Liver (tissue), 9 donors: Measurements from ENCODE around the gene SGPP2. TPM values are rescaled to one million over a fixed set of nuclear protein-coding genes. Genes with fewer than 3 reads are reported as not detected.

Experiments used
- DNase-seq: peaks from one replicate; pipeline ENCODE4 v3.0.0-alpha.2; 2017; ENCODE audit warnings: low spot score
- H3K27ac ChIP-seq, 2 donors: one replicate each; pipeline ENCODE4 v1.7.0; 2013; ENCODE audit warnings: inconsistent platforms in 2 of 2, low read length in 2 of 2, control low read depth in 1 of 2, low read depth in 1 of 2, mild to moderate bottlenecking in 1 of 2
- H3K27me3 ChIP-seq, 4 donors: one replicate each; pipeline versions ENCODE4 v1.6.1 to v1.7.0; 2013; ENCODE audit warnings: low read length in 3 of 4, inconsistent platforms in 1 of 4, mild to moderate bottlenecking in 1 of 4, moderate library complexity in 1 of 4; ENCODE audit not compliant: control insufficient read depth in 4 of 4, insufficient read depth in 4 of 4
- H3K36me3 ChIP-seq, 4 donors: one replicate each; pipeline versions ENCODE4 v1.6.1 to v1.7.0; 2013; ENCODE audit warnings: low read length in 3 of 4, mild to moderate bottlenecking in 3 of 4, low read depth in 1 of 4, moderate library complexity in 1 of 4; ENCODE audit not compliant: control insufficient read depth in 4 of 4, insufficient read depth in 3 of 4
- H3K4me1 ChIP-seq, 4 donors: one replicate each; pipeline versions ENCODE4 v1.6.1 to v1.7.0; 2013; ENCODE audit warnings: low read length in 3 of 4, mild to moderate bottlenecking in 3 of 4, moderate library complexity in 1 of 4; ENCODE audit not compliant: control insufficient read depth in 4 of 4, insufficient read depth in 4 of 4
- H3K4me3 ChIP-seq, 3 donors: one replicate each; pipeline versions ENCODE4 v1.6.1 to v1.7.0; 2013; ENCODE audit warnings: low read length in 3 of 3, control low read depth in 1 of 3, low read depth in 1 of 3, mild to moderate bottlenecking in 1 of 3
- H3K9ac ChIP-seq, 2 donors: one replicate each; pipeline ENCODE4 v1.7.0; 2013; ENCODE audit warnings: low read length in 2 of 2, mild to moderate bottlenecking in 2 of 2, moderate library complexity in 2 of 2, control low read depth in 1 of 2, low read depth in 1 of 2
- H3K9me3 ChIP-seq, 4 donors: one replicate each; pipeline versions ENCODE4 v1.6.1 to v1.7.0; 2013; ENCODE audit warnings: low read length in 3 of 4; ENCODE audit not compliant: control insufficient read depth in 4 of 4
- ATF3 ChIP-seq: IDR thresholded peaks from 2 replicates; pipeline ENCODE4 v1.6.1; 2016; ENCODE audit warnings: antibody characterized with exemption
- CTCF ChIP-seq: fragments of 150-350 bp; IDR thresholded peaks from 2 replicates; pipeline ENCODE4 v1.5.1; 2017; ENCODE audit warnings: improper control_type of control experiment, low read depth, low read length; ENCODE audit not compliant: missing input control
- EGR1 ChIP-seq, 2 donors: IDR thresholded peaks; 2 replicates each; pipeline ENCODE4 v1.6.1; 2016 to 2018; ENCODE audit warnings: antibody characterized with exemption in 2 of 2, low read depth in 2 of 2
- FOXA2 ChIP-seq: IDR thresholded peaks from 2 replicates; pipeline ENCODE4 v1.6.1; 2016; ENCODE audit warnings: antibody characterized with exemption
- GABPA ChIP-seq, 2 donors: IDR thresholded peaks in 1 of 2; conservative IDR thresholded peaks in 1 of 2; 2 replicates each; pipeline ENCODE4 v1.6.1; 2016; ENCODE audit warnings: antibody characterized with exemption in 2 of 2, mild to moderate bottlenecking in 1 of 2, moderate library complexity in 1 of 2
- HNF4A ChIP-seq, 2 donors: conservative IDR thresholded peaks; 2 replicates each; pipeline ENCODE4 v1.6.1; 2016; ENCODE audit warnings: antibody characterized with exemption in 2 of 2, mild to moderate bottlenecking in 2 of 2
- HNF4G ChIP-seq: IDR thresholded peaks from 2 replicates; pipeline ENCODE4 v1.6.1; 2016; ENCODE audit warnings: antibody characterized with exemption
- JUND ChIP-seq, 2 donors: IDR thresholded peaks; 2 replicates each; pipeline ENCODE4 v1.6.1; 2016; ENCODE audit warnings: antibody characterized with exemption in 2 of 2
- MAX ChIP-seq: IDR thresholded peaks from 2 replicates; pipeline ENCODE4 v1.6.1; 2016; ENCODE audit warnings: antibody characterized with exemption
- NR2F2 ChIP-seq: IDR thresholded peaks from 2 replicates; pipeline ENCODE4 v1.6.1; 2016; ENCODE audit warnings: antibody characterized with exemption
- RAD21 ChIP-seq, 2 donors: IDR thresholded peaks; 2 replicates each; pipeline ENCODE4 v1.6.1; 2016; ENCODE audit warnings: antibody characterized with exemption in 2 of 2, mild to moderate bottlenecking in 2 of 2
- REST ChIP-seq: IDR thresholded peaks from 2 replicates; pipeline ENCODE4 v1.6.1; 2016; ENCODE audit warnings: antibody characterized with exemption, mild to moderate bottlenecking
- RXRA ChIP-seq, 2 donors: IDR thresholded peaks; 2 replicates each; pipeline ENCODE4 v1.6.1; 2017 to 2018; ENCODE audit warnings: antibody characterized with exemption in 2 of 2, mild to moderate bottlenecking in 1 of 2
- SP1 ChIP-seq: IDR thresholded peaks from 2 replicates; pipeline ENCODE4 v1.6.1; 2018; ENCODE audit warnings: antibody characterized with exemption, mild to moderate bottlenecking
- TAF1 ChIP-seq: conservative IDR thresholded peaks from 2 replicates; pipeline ENCODE4 v1.6.1; 2016; ENCODE audit warnings: antibody characterized with exemption, mild to moderate bottlenecking
- YY1 ChIP-seq: IDR thresholded peaks from 2 replicates; pipeline ENCODE4 v1.6.1; 2016; ENCODE audit warnings: antibody characterized with exemption, mild to moderate bottlenecking
- WGBS: extraction: QIAGEN DNeasy Blood & Tissue Kit; methylation state at CpG from one replicate; pipeline ENCODE4 v1.1.7; 2013; 5-methylcytosine and 5-hydroxymethylcytosine counted together
- polyA plus RNA-seq, 2 donors: library from polyadenylated mRNA; stranded (reverse) in 1 of 2; unstranded in 1 of 2; fragments of 200-250 nt in 1 of 2; fragments of >200 nt in 1 of 2; fragmentation: Nextera tagmentation in 1 of 2; extraction: Ambion mirVana in 1 of 2; gene quantifications; one replicate each; pipeline versions ENCODE4 v1.2.1 to v1.2.3, GENCODE V29; 2013 to 2015
- total RNA-seq, 2 donors: library from RNA; depleted of rRNA; stranded (reverse); fragments of >200 nt; gene quantifications; one replicate each; pipeline ENCODE4 v1.2.3, GENCODE V29; 2014
- donor health status: healthy.
- donor health status: healthy.
- donor health status: healthy.
- donor health status: healthy.
- donor health status: healthy.

The SGPP2 gene
- total and polyA plus RNA-seq, 4 donors = 0.16 to 0.33 (median 0.31) TPM; not detected in 1

GRCh38 chr2:222544661-222545060 is 120.3 kb downstream of the SGPP2 start:
- TF ChIP-seq FOXA2 = no peak
- Histone ChIP-seq H3K4me1 (no peaks in the 10 kb centered on the region), H3K27me3 (peaks cover 0 to 5% (median 0%) of the 10 kb centered on the region in 4 donors), H3K9ac (no peak overlapping the region), H3K27ac (no peak overlapping the region), H3K36me3 (no peaks in the 10 kb centered on the region), H3K9me3 (no peaks in the 10 kb centered on the region), H3K4me3 (no peak overlapping the region)
- DNase-seq = no peak
- 85% methylated on average over 1 of the region's 1 CpG for WGBS

GRCh38 chr2:222545823-222546795 is 121.8 kb downstream of the SGPP2 start:
- H3K36me3 ChIP-seq = no peaks in the 10 kb centered on the region
- H3K9me3 ChIP-seq = no peaks in the 10 kb centered on the region
- WGBS = 75% methylated on average over 6 of the region's 6 CpGs
- TF ChIP-seq JUND (IDR thresholded peaks at IDR 0.05) = no peak
- no peak for TF ChIP-seq TAF1
- no peak for TF ChIP-seq HNF4A (conservative IDR thresholded peaks at IDR 0.05)
- TF ChIP-seq GABPA (IDR thresholded peaks at IDR 0.05 in 1 of 2, conservative IDR thresholded peaks at IDR 0.05 in 1 of 2) = no peak
- TF ChIP-seq SP1 = no peak
- peak; percentile 47 for TF ChIP-seq NR2F2
- DNase-seq = no peak
- H3K9ac ChIP-seq = no peak overlapping the region
- no peak overlapping the region for H3K4me3 ChIP-seq
- peaks cover 0 to 5% (median 0%) of the 10 kb centered on the region in 4 donors for H3K27me3 ChIP-seq
- H3K27ac ChIP-seq = no peak overlapping the region
- H3K4me1 ChIP-seq = no peaks in the 10 kb centered on the region

GRCh38 chr2:222547083-222547482 is 122.7 kb downstream of the SGPP2 start:
- Histone ChIP-seq H3K9me3 (no peaks in the 10 kb centered on the region), H3K4me3 (no peak overlapping the region), H3K36me3 (no peaks in the 10 kb centered on the region), H3K4me1 (no peaks in the 10 kb centered on the region), H3K9ac (no peak overlapping the region), H3K27me3 (peaks cover 0 to 4% (median 0%) of the 10 kb centered on the region in 4 donors), H3K27ac (no peak overlapping the region)
- 83% methylated on average over 5 of the region's 5 CpGs for WGBS
- no peak for TF ChIP-seq JUND (IDR thresholded peaks at IDR 0.05)
- TF ChIP-seq HNF4A (conservative IDR thresholded peaks at IDR 0.05) = no peak
- no peak for DNase-seq

- H3K4me3 ChIP-seq = no peak overlapping the region
- H3K9ac ChIP-seq = no peak overlapping the region
- no peaks in the 10 kb centered on the region for H3K4me1 ChIP-seq
- no peaks in the 10 kb centered on the region for H3K36me3 ChIP-seq
- H3K9me3 ChIP-seq = no peaks in the 10 kb centered on the region
- no peak overlapping the region for H3K27ac ChIP-seq
- H3K27me3 ChIP-seq = peaks cover 0 to 2% (median 0%) of the 10 kb centered on the region in 4 donors
- WGBS = 83% methylated on average over 3 of the region's 3 CpGs
- DNase-seq = no peak
- TF ChIP-seq NR2F2 = no peak
- TF ChIP-seq FOXA2 = no peak
- no peak for TF ChIP-seq YY1
- TF ChIP-seq MAX = no peak
- no peak for TF ChIP-seq RXRA (IDR thresholded peaks at IDR 0.05)
- no peak for TF ChIP-seq SP1
- no peak for TF ChIP-seq CTCF
- TF ChIP-seq REST = no peak
- TF ChIP-seq RAD21 (IDR thresholded peaks at IDR 0.05) = no peak
- no peak for TF ChIP-seq EGR1 (IDR thresholded peaks at IDR 0.05; ENCODE audit: low read depth in 2 of 2)
- TF ChIP-seq ATF3 = no peak
- TF ChIP-seq JUND (IDR thresholded peaks at IDR 0.05) = no peak
- TF ChIP-seq GABPA (IDR thresholded peaks at IDR 0.05 in 1 of 2, conservative IDR thresholded peaks at IDR 0.05 in 1 of 2) = no peak
- TF ChIP-seq HNF4A (conservative IDR thresholded peaks at IDR 0.05) = no peak
- TF ChIP-seq HNF4G = no peak
Observed at GRCh38 chr2:222548992-222549391, 124.6 kb downstream of the SGPP2 start.
